Progenitor cell of endocrine pancreas (in vitro differentiated cells): ENCODE measurements around the gene SLC2A13. TPM values are rescaled to one million over a fixed set of nuclear protein-coding genes. Genes with fewer than 3 reads are reported as not detected.

Source experiments
- DNase-seq: peaks from one replicate; pipeline ENCODE4 v3.0.0; 2021; ENCODE audit warnings: low spot score; ENCODE audit not compliant: unreplicated experiment
- H3K27ac Mint-ChIP-seq: 2 replicates; pipeline ENCODE4 v1.8.0; 2021; ENCODE audit warnings: mild to moderate bottlenecking, moderate library complexity, mixed read lengths
- H3K27me3 Mint-ChIP-seq: 2 replicates; pipeline ENCODE4 v1.8.0; 2021; ENCODE audit warnings: mixed read lengths
- H3K36me3 Mint-ChIP-seq: 2 replicates; pipeline ENCODE4 v1.8.0; 2022; ENCODE audit warnings: mixed read lengths; ENCODE audit not compliant: insufficient read depth
- H3K4me1 Mint-ChIP-seq: 2 replicates; pipeline ENCODE4 v1.8.0; 2021; ENCODE audit warnings: low read depth, mixed read lengths
- H3K4me3 Mint-ChIP-seq: 2 replicates; pipeline ENCODE4 v1.8.0; 2021; ENCODE audit warnings: low read depth, mild to moderate bottlenecking, moderate library complexity, mixed read lengths
- H3K9me3 Mint-ChIP-seq: 2 replicates; pipeline ENCODE4 v1.8.0; 2021; ENCODE audit warnings: low read depth, mixed read lengths
- CTCF ChIP-seq: fragments of 200-600 bp; sonication (generic); IDR thresholded peaks from one replicate; pipeline ENCODE4 v1.5.0; 2021; ENCODE audit warnings: antibody characterized with exemption, mild to moderate bottlenecking; ENCODE audit not compliant: unreplicated experiment
- total RNA-seq: library from RNA; stranded (reverse); gene quantifications from 2 replicates; pipeline ENCODE4 v1.2.1, GENCODE V29; 2021

Gene SLC2A13
- total RNA-seq, 1 donor from 2014 or later, result 7.4 TPM

- no peak overlapping the region for H3K27ac Mint-ChIP-seq
These were observed 41.2 kb upstream of the SLC2A13 start for GRCh38 chr12:40146800-40147797.

GRCh38 chr12:40145896-40146295, 40.0 kb upstream of the SLC2A13 start:
- no peak for TF ChIP-seq CTCF
- Mint-ChIP-seq H3K9me3 (no peaks in the 10 kb centered on the region), H3K4me3 (no peak overlapping the region), H3K27ac (no peak overlapping the region), H3K36me3 (no peaks in the 10 kb centered on the region), H3K4me1 (no peaks in the 10 kb centered on the region), H3K27me3 (no peaks in the 10 kb centered on the region)
- DNase-seq, result no peak

More at GRCh38 chr12:40146800-40147797, 41.2 kb upstream of the SLC2A13 start:
- Mint-ChIP-seq H3K9me3 (no peaks in the 10 kb centered on the region), H3K4me1 (no peaks in the 10 kb centered on the region), H3K4me3 (no peak overlapping the region), H3K27me3 (no peaks in the 10 kb centered on the region), H3K36me3 (no peaks in the 10 kb centered on the region)
- no peak for TF ChIP-seq CTCF
- no peak for DNase-seq

GRCh38 chr12:40144023-40144422, 38.1 kb upstream of the SLC2A13 start:
- H3K9me3 Mint-ChIP-seq, result no peaks in the 10 kb centered on the region
- DNase-seq, result no peak
- H3K27ac Mint-ChIP-seq, result no peak overlapping the region
- no peak for TF ChIP-seq CTCF
- no peaks in the 10 kb centered on the region for H3K27me3 Mint-ChIP-seq
- H3K36me3 Mint-ChIP-seq, result no peaks in the 10 kb centered on the region
- H3K4me3 Mint-ChIP-seq, result no peak overlapping the region
- no peaks in the 10 kb centered on the region for H3K4me1 Mint-ChIP-seq

- no peaks in the 10 kb centered on the region for H3K4me1 Mint-ChIP-seq
- no peak overlapping the region for H3K4me3 Mint-ChIP-seq
- H3K36me3 Mint-ChIP-seq, result no peaks in the 10 kb centered on the region
- no peak for DNase-seq
- H3K27ac Mint-ChIP-seq, result no peak overlapping the region
- no peaks in the 10 kb centered on the region for H3K9me3 Mint-ChIP-seq
- TF ChIP-seq CTCF, result no peak
- no peaks in the 10 kb centered on the region for H3K27me3 Mint-ChIP-seq
These were observed 36.3 kb upstream of the SLC2A13 start for GRCh38 chr12:40142001-40142744.

GRCh38 chr12:40138526-40138925, 32.6 kb upstream of the SLC2A13 start:
- H3K9me3 Mint-ChIP-seq, result no peaks in the 10 kb centered on the region
- no peak for DNase-seq
- TF ChIP-seq CTCF, result no peak
- no peaks in the 10 kb centered on the region for H3K36me3 Mint-ChIP-seq
- H3K4me1 Mint-ChIP-seq, result no peaks in the 10 kb centered on the region
- H3K4me3 Mint-ChIP-seq, result no peak overlapping the region
- no peaks in the 10 kb centered on the region for H3K27me3 Mint-ChIP-seq
- H3K27ac Mint-ChIP-seq, result no peak overlapping the region
